ENCODE measurements around the gene UNC79.

The UNC79 gene

GRCh38 chr14:93708311-93708734 is 277.6 kb downstream of the UNC79 start:
- DNase-seq (ENCODE audit: low spot score), result no peak

GRCh38 chr14:93708800-93709199 is 278.1 kb downstream of the UNC79 start:
- DNase-seq (ENCODE audit: low spot score), result no peak

- no peak for DNase-seq (ENCODE audit: low spot score)
These were observed 278.5 kb downstream of the UNC79 start for GRCh38 chr14:93709249-93709648.

- no peak for DNase-seq (ENCODE audit: low spot score)
These were observed 281.5 kb downstream of the UNC79 start for GRCh38 chr14:93712079-93712837.

GRCh38 chr14:93712838-93713724 is 282.3 kb downstream of the UNC79 start:
- no peak for DNase-seq (ENCODE audit: low spot score)

GRCh38 chr14:93713726-93714405 is 283.1 kb downstream of the UNC79 start:
- DNase-seq (ENCODE audit: low spot score), result no peak

- DNase-seq (ENCODE audit: low spot score), result no peak
These were observed 283.9 kb downstream of the UNC79 start for GRCh38 chr14:93714605-93715004.

- DNase-seq (ENCODE audit: low spot score), result no peak
These were observed 284.7 kb downstream of the UNC79 start for GRCh38 chr14:93715279-93715927.

GRCh38 chr14:93716002-93716745 is 285.4 kb downstream of the UNC79 start:
- DNase-seq (ENCODE audit: low spot score), result no peak

GRCh38 chr14:93716746-93717667 is 286.3 kb downstream of the UNC79 start:
- DNase-seq (ENCODE audit: low spot score), result no peak

- no peak for DNase-seq (ENCODE audit: low spot score)
These were observed 287.1 kb downstream of the UNC79 start for GRCh38 chr14:93717668-93718320.

- DNase-seq (ENCODE audit: low spot score), result no peak
These were observed 288.5 kb downstream of the UNC79 start for GRCh38 chr14:93719256-93719655.

- no peak for DNase-seq (ENCODE audit: low spot score)
These were observed 289.5 kb downstream of the UNC79 start for GRCh38 chr14:93720076-93720815.

- no peak for DNase-seq (ENCODE audit: low spot score)
These were observed 290.3 kb downstream of the UNC79 start for GRCh38 chr14:93720981-93721483.

- DNase-seq (ENCODE audit: low spot score), result no peak
These were observed 292.3 kb downstream of the UNC79 start for GRCh38 chr14:93723001-93723400.

- no peak for DNase-seq (ENCODE audit: low spot score)
These were observed 294.4 kb downstream of the UNC79 start for GRCh38 chr14:93725002-93725582.

- no peak for DNase-seq (ENCODE audit: low spot score)
These were observed 295.3 kb downstream of the UNC79 start for GRCh38 chr14:93725993-93726392.

- no peak for DNase-seq (ENCODE audit: low spot score)
These were observed 296.5 kb downstream of the UNC79 start for GRCh38 chr14:93727039-93727740.

All from hematopoietic multipotent progenitor cell treated with erythropoietin and hydrocortisone succinate and interleukin-3 and kit ligand, for 15 days (in vitro differentiated cells).